Retinal pigment epithelial cell (primary cell): ENCODE results near the gene MR1.

Source experiments
- DNase-seq: peaks from one replicate; pipeline ENCODE4 v3.0.0-alpha.2; 2010; ENCODE audit warnings: low read depth
- H3K4me3 ChIP-seq: 2 replicates; pipeline ENCODE4 v1.5.1; 2011; ENCODE audit warnings: mild to moderate bottlenecking, low read length, control low read depth, moderate library complexity
- CTCF ChIP-seq: conservative IDR thresholded peaks from 2 replicates; pipeline ENCODE4 v1.5.1; 2011; ENCODE audit warnings: low read depth, low read length, control low read depth, inconsistent platforms

Gene MR1

GRCh38 chr1:181010789-181011188, 23.0 kb upstream of the MR1 start:
- H3K4me3 ChIP-seq: no peak overlapping the region
- no peak for TF ChIP-seq CTCF
- DNase-seq: peak; percentile 51

GRCh38 chr1:181011301-181012202, 22.2 kb upstream of the MR1 start:
- TF ChIP-seq CTCF: no peak
- DNase-seq: no peak
- no peak overlapping the region for H3K4me3 ChIP-seq

- H3K4me3 ChIP-seq: no peak overlapping the region
- no peak for DNase-seq
- TF ChIP-seq CTCF: no peak
Observed at GRCh38 chr1:181012203-181012745, 21.5 kb upstream of the MR1 start.

GRCh38 chr1:181013144-181013543, 20.6 kb upstream of the MR1 start:
- DNase-seq: no peak
- TF ChIP-seq CTCF: no peak
- H3K4me3 ChIP-seq: no peak overlapping the region

- DNase-seq: no peak
- no peak overlapping the region for H3K4me3 ChIP-seq
- TF ChIP-seq CTCF: no peak
Observed at GRCh38 chr1:181014477-181015250, 19.1 kb upstream of the MR1 start.

GRCh38 chr1:181015251-181015615, 18.6 kb upstream of the MR1 start:
- TF ChIP-seq CTCF: no peak
- DNase-seq: no peak
- no peak overlapping the region for H3K4me3 ChIP-seq
